HG03135 (cell line): ENCODE measurements around the gene MGA.

ENCODE experiments used
- ATAC-seq: cut with Tn5 transposase; IDR thresholded peaks from one replicate; pipeline ENCODE4 v1.9.1; 2021; ENCODE audit warnings: mild to moderate bottlenecking, moderate library complexity; ENCODE audit not compliant: unreplicated experiment

MGA gene

GRCh38 chr15:41780266-41780665 lies 120.1 kb downstream of the MGA start:
- no peak for ATAC-seq

GRCh38 chr15:41780727-41781126 lies 120.5 kb downstream of the MGA start:
- ATAC-seq: no peak

GRCh38 chr15:41782371-41783282 lies 122.4 kb downstream of the MGA start:
- ATAC-seq: no peak

GRCh38 chr15:41783296-41783695 lies 123.1 kb downstream of the MGA start:
- no peak for ATAC-seq

GRCh38 chr15:41788262-41788661 lies 128.1 kb downstream of the MGA start:
- ATAC-seq: no peak

GRCh38 chr15:41789236-41789635 lies 129.0 kb downstream of the MGA start:
- ATAC-seq: no peak

- no peak for ATAC-seq
These were observed 129.5 kb downstream of the MGA start for GRCh38 chr15:41789662-41790061.

GRCh38 chr15:41790169-41790568 lies 130.0 kb downstream of the MGA start:
- ATAC-seq: no peak

- ATAC-seq: no peak
These were observed 130.7 kb downstream of the MGA start for GRCh38 chr15:41790756-41791546.

- ATAC-seq: no peak
These were observed 131.3 kb downstream of the MGA start for GRCh38 chr15:41791547-41791937.

- ATAC-seq: no peak
These were observed 131.9 kb downstream of the MGA start for GRCh38 chr15:41792000-41792637.

GRCh38 chr15:41794081-41794480 lies 133.9 kb downstream of the MGA start:
- ATAC-seq: no peak

- no peak for ATAC-seq
These were observed 136.0 kb downstream of the MGA start for GRCh38 chr15:41795996-41796856.

GRCh38 chr15:41797201-41797944 lies 137.2 kb downstream of the MGA start:
- no peak for ATAC-seq

- ATAC-seq: no peak
These were observed 138.6 kb downstream of the MGA start for GRCh38 chr15:41798607-41799487.

- ATAC-seq: no peak
These were observed 139.2 kb downstream of the MGA start for GRCh38 chr15:41799488-41799805.

GRCh38 chr15:41801185-41801584 lies 141.0 kb downstream of the MGA start:
- ATAC-seq: no peak

- no peak for ATAC-seq
These were observed 141.7 kb downstream of the MGA start for GRCh38 chr15:41801850-41802455.

GRCh38 chr15:41804361-41804760 lies 144.2 kb downstream of the MGA start:
- no peak for ATAC-seq
